ENCODE data around the gene MAN2C1. TPM values are rescaled to one million over a fixed set of nuclear protein-coding genes. Genes with fewer than 3 reads are reported as not detected.

The MAN2C1 gene
- total RNA-seq, 3 donors from 2014 or later: 112 to 259 (median 169) TPM

DNA sequence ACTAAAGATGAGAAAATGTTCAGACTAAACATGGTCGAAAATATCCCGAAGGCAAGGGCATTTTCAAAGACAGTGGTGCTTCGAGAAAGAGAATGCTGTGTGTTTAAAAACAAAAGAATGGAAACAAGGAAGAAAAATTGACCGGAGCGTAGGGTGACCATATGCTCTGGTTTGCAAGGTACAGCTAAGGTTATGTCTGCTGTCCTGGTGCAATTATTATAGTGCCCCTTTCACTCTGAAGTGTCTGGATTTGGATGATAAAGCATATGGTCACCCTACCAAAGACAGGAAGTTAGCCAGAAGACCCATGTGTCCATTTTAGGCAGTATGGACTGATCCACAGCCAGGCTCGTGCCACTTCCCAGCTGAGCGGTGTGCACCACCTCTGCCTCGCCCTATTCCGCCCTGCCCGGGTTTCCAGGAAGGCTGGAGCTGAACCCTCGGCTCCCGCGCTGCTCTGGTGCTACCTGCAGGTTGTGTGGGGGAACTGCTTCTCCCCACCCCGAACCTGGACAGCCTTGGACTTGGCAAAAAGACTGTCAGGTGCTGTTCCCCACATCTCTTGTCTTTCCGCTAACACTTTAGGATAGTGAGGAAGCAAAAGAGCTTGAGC lies 60.5 kb downstream of the MAN2C1 start:
- Histone ChIP-seq H3K27ac (no peak overlapping the region), H3K9me3 (no peaks in the 10 kb centered on the region), H3K27me3 (no peaks in the 10 kb centered on the region), H3K36me3 (no peaks in the 10 kb centered on the region), H3K4me1 (no peaks in the 10 kb centered on the region), H3K4me3 (no peak overlapping the region)
- TF ChIP-seq, protein P1, sequence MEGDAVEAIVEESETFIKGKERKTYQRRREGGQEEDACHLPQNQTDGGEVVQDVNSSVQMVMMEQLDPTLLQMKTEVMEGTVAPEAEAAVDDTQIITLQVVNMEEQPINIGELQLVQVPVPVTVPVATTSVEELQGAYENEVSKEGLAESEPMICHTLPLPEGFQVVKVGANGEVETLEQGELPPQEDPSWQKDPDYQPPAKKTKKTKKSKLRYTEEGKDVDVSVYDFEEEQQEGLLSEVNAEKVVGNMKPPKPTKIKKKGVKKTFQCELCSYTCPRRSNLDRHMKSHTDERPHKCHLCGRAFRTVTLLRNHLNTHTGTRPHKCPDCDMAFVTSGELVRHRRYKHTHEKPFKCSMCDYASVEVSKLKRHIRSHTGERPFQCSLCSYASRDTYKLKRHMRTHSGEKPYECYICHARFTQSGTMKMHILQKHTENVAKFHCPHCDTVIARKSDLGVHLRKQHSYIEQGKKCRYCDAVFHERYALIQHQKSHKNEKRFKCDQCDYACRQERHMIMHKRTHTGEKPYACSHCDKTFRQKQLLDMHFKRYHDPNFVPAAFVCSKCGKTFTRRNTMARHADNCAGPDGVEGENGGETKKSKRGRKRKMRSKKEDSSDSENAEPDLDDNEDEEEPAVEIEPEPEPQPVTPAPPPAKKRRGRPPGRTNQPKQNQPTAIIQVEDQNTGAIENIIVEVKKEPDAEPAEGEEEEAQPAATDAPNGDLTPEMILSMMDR (IDR thresholded peaks at IDR 0.05): peak in 1 of 3 donors; percentile 16
- TF ChIP-seq POLR2AphosphoS5 (IDR thresholded peaks at IDR 0.05): no peak
- no peak for DNase-seq (ENCODE audit: low spot score in 2 of 2)
- intact Hi-C loops (cut with DNase I; ENCODE audit: low total_unique reads): no loop called here

GRCh38 chr15:75306188-75306587 lies 62.2 kb downstream of the MAN2C1 start:
- no peak for TF ChIP-seq POLR2A (IDR thresholded peaks at IDR 0.05)
- TF ChIP-seq POLR2AphosphoS5 (IDR thresholded peaks at IDR 0.05): no peak
- TF ChIP-seq, protein P1 (IDR thresholded peaks at IDR 0.05): no peak

More at GRCh38 chr15:75306188-75306587, 62.2 kb downstream of the MAN2C1 start:
- no peak for DNase-seq (ENCODE audit: low spot score in 2 of 2)
- Histone ChIP-seq H3K4me3 (no peak overlapping the region), H3K4me1 (no peaks in the 10 kb centered on the region), H3K27ac (no peak overlapping the region), H3K27me3 (no peaks in the 10 kb centered on the region), H3K9me3 (no peaks in the 10 kb centered on the region), H3K36me3 (no peaks in the 10 kb centered on the region)
- intact Hi-C loops (cut with DNase I; ENCODE audit: low total_unique reads): no loop called here

Other genes with a start within 250 kb of the MAN2C1 start
- gene C15orf39, start 166.7 kb downstream of the MAN2C1 start, total RNA-seq: 10 to 100 TPM in 2 of 3 donors, 1 to 10 TPM in 1; 7.7 to 17.4 (median 11.5) TPM
- under 1 TPM in 1 of 3 donors, not detected in 2; 0.33 TPM for gene GOLGA6C, start 110.3 kb downstream of the MAN2C1 start, total RNA-seq
- gene GOLGA6D, start 85.8 kb downstream of the MAN2C1 start, total RNA-seq: under 1 TPM in 1 of 3 donors, not detected in 2; 0.16 TPM
- 10 to 100 TPM; 61.6 to 66.6 (median 63.6) TPM for gene COMMD4, start 32.5 kb downstream of the MAN2C1 start, total RNA-seq
- gene NEIL1, start 21.6 kb downstream of the MAN2C1 start, total RNA-seq: 100 to 1,000 TPM in 1 of 3 donors, 10 to 100 TPM in 2; 23.4 to 101 (median 97.9) TPM
- gene SIN3A, start 83.1 kb upstream of the MAN2C1 start, total RNA-seq: 10 to 100 TPM; 40.2 to 66.9 (median 49.5) TPM
- 10 to 100 TPM; 16.2 to 23.9 (median 19.9) TPM for gene PTPN9, start 210.7 kb upstream of the MAN2C1 start, total RNA-seq

Data from breast epithelium (tissue), 4 donors.